Endothelial cell of umbilical vein (primary cell): ENCODE measurements around the gene UBXN11.

ENCODE experiments used
- CTCF ChIP-seq, 2 donors: IDR thresholded peaks; 1 replicate in 1 of 2; 2 replicates in 1 of 2; pipeline ENCODE4 v1.5.1; 2011; ENCODE audit warnings: low read length in 2 of 2, mild to moderate bottlenecking in 2 of 2, moderate library complexity in 2 of 2, control low read depth in 1 of 2, inconsistent platforms in 1 of 2, low read depth in 1 of 2; ENCODE audit not compliant: insufficient read depth in 1 of 2; ENCODE audit errors: extremely low read depth in 1 of 2
- FOS ChIP-seq: IDR thresholded peaks from 2 replicates; pipeline ENCODE4 v1.6.1; 2011; ENCODE audit warnings: mild to moderate bottlenecking, low read length, moderate library complexity, borderline replicate concordance; ENCODE audit not compliant: insufficient read depth
- POLR2A ChIP-seq: IDR thresholded peaks from 2 replicates; pipeline ENCODE4 v1.6.1; 2012; ENCODE audit warnings: low read depth, mild to moderate bottlenecking, control low read depth, low read length

- TF ChIP-seq CTCF (IDR thresholded peaks at IDR 0.05; ENCODE audit: extremely low read depth in 1 of 2, insufficient read depth in 1 of 2, low read depth in 1 of 2, low read length in 2 of 2) (no peak), FOS (no peak), POLR2A (no peak)
Observed at GRCh38 chr1:26350343-26350700, 43.9 kb upstream of the UBXN11 start.
